Esophagus muscularis mucosa (tissue), 4 donors: ENCODE measurements around the gene FAM98C. TPM values are rescaled to one million over a fixed set of nuclear protein-coding genes. Genes with fewer than 3 reads are reported as not detected.

Source experiments
- DNase-seq: peaks from one replicate; pipeline ENCODE4 v3.0.0-alpha.2; 2017; ENCODE audit errors: extremely low spot score
- H3K27ac ChIP-seq, 4 donors: fragments of 200-600 bp; sonication (generic); replicated peaks in 1 of 4; 1 replicate in 3 of 4; 2 replicates in 1 of 4; pipeline ENCODE4 v1.5.1; 2016 to 2019; ENCODE audit warnings: mild to moderate bottlenecking in 1 of 4
- H3K27me3 ChIP-seq, 4 donors: fragments of 200-600 bp; sonication (generic); one replicate each; pipeline versions ENCODE4 v1.5.1 to v1.6.0; 2016 to 2019
- H3K36me3 ChIP-seq, 4 donors: fragments of 200-600 bp; sonication (generic); one replicate each; pipeline ENCODE4 v1.5.1; 2016 to 2019
- H3K4me1 ChIP-seq, 4 donors: fragments of 200-600 bp; sonication (generic); one replicate each; pipeline ENCODE4 v1.5.1; 2016 to 2019
- H3K4me3 ChIP-seq, 4 donors: fragments of 200-600 bp; sonication (generic); 1 replicate in 2 of 4; 2 replicates in 2 of 4; pipeline ENCODE4 v1.5.1; 2016 to 2019; ENCODE audit warnings: mild to moderate bottlenecking in 4 of 4, moderate library complexity in 1 of 4
- H3K9me3 ChIP-seq, 4 donors: fragments of 200-600 bp; sonication (generic); 1 replicate in 3 of 4; 2 replicates in 1 of 4; pipeline ENCODE4 v1.5.1; 2016 to 2019
- CTCF ChIP-seq, 3 experiments: fragments of 200-600 bp in 2 of 3; fragments of 450-650 bp in 1 of 3; sonication (generic) in 2 of 3; IDR thresholded peaks; one replicate each; pipeline ENCODE4 v1.5.1; 2017 to 2019; ENCODE audit warnings: antibody characterized with exemption in 3 of 3, mild to moderate bottlenecking in 2 of 3, moderate library complexity in 1 of 3
- EP300 ChIP-seq: sonication (generic); formaldehyde crosslinking; IDR thresholded peaks from one replicate; pipeline ENCODE4 v1.6.1; 2017; ENCODE audit warnings: antibody characterized with exemption
- POLR2A ChIP-seq: fragments of 450-650 bp; IDR thresholded peaks from one replicate; pipeline ENCODE4 v1.6.1; 2017; ENCODE audit warnings: antibody characterized with exemption, moderate library complexity, mild to moderate bottlenecking, low read depth
- POLR2AphosphoS5 ChIP-seq, 2 donors: sonication (generic); formaldehyde crosslinking; IDR thresholded peaks; one replicate each; pipeline ENCODE4 v1.6.1; 2017; ENCODE audit warnings: antibody characterized with exemption in 2 of 2
- WGBS: methylation state at CpG from one replicate; pipeline ENCODE4 v1.1.5; 2018; 5-methylcytosine and 5-hydroxymethylcytosine counted together
- intact Hi-C: fragments of 100-400 bp; cut with DNase I; formaldehyde crosslinking; loops from one replicate; pipeline ENCODE4 v1.15.1; 2023
- total RNA-seq, 4 donors: library from RNA; depleted of rRNA; stranded (reverse); fragments of >200 nt; gene quantifications; one replicate each; pipeline versions ENCODE4 v1.1.0 to v1.2.1, GENCODE V29; 2016

The FAM98C gene
- total RNA-seq, 4 donors from 2014 or later: 16.2 to 22.0 (median 19.7) TPM

- H3K9me3 ChIP-seq: no peaks in the 10 kb centered on the region
- TF ChIP-seq POLR2A (peak; percentile 91), CTCF (IDR thresholded peaks at IDR 0.05) (peak in 2 of 3 experiments; percentile 6 to 24), POLR2AphosphoS5 (IDR thresholded peaks at IDR 0.05) (peak; percentile 95 to 96), EP300 (no peak)
- intact Hi-C loops: loop anchor here (2.0 kb wide), 1 partner anchor 38 kb away; no protein-coding TSS in a partner anchor
- H3K4me1 ChIP-seq: peaks cover 23 to 38% (median 31%) of the 10 kb centered on the region in 4 donors
- peak; percentile 100 for DNase-seq
- H3K36me3 ChIP-seq: peaks cover 6 to 35% (median 32%) of the 10 kb centered on the region in 4 donors
- 0% methylated on average over 59 of the region's 65 CpGs for WGBS
- H3K27me3 ChIP-seq: peaks cover 0 to 6% (median 0%) of the 10 kb centered on the region in 4 donors
- peak within 1 kb of the TSS; percentile 90 to 92 (median 91) for H3K27ac ChIP-seq
- H3K4me3 ChIP-seq: peak within 1 kb of the TSS; percentile 87 to 90 (median 90)
Measured at GRCh38 chr19:38374332-38375097, 28.4 kb upstream of the FAM98C start, which contains the start of gene PSMD8. Gene PSMD8 (plus strand): TSS chr19:38374571. CDS start chr19:38374602, 31 bp downstream.

GRCh38 chr19:38375098-38375493 lies 27.8 kb upstream of the FAM98C start:
- no peak for TF ChIP-seq CTCF (IDR thresholded peaks at IDR 0.05)
- no peak for TF ChIP-seq POLR2A
- no peak for TF ChIP-seq EP300
- TF ChIP-seq POLR2AphosphoS5 (IDR thresholded peaks at IDR 0.05): no peak
- no peak for DNase-seq
- whole genome bisulfite sequencing: 2% methylated on average over 17 of the region's 18 CpGs
- H3K27ac ChIP-seq: peak overlapping the region; percentile 90 to 92 (median 91)
- H3K36me3 ChIP-seq: peaks cover 6 to 40% (median 38%) of the 10 kb centered on the region in 4 donors
- intact Hi-C loops: loop anchor here (2.0 kb wide), 1 partner anchor 38 kb away; no protein-coding TSS in a partner anchor
- H3K4me1 ChIP-seq: peaks cover 23 to 38% (median 31%) of the 10 kb centered on the region in 4 donors
- H3K9me3 ChIP-seq: no peaks in the 10 kb centered on the region
- H3K27me3 ChIP-seq: peaks cover 0 to 4% (median 0%) of the 10 kb centered on the region in 4 donors
- H3K4me3 ChIP-seq: peak overlapping the region; percentile 87 to 90 (median 90)

- H3K9me3 ChIP-seq: no peaks in the 10 kb centered on the region
- no peaks in the 10 kb centered on the region for H3K27me3 ChIP-seq
- DNase-seq: no peak
- peak overlapping the region; percentile 87 to 90 (median 90) for H3K4me3 ChIP-seq
- 85% methylated on average over 5 of the region's 5 CpGs for WGBS
- TF ChIP-seq EP300: no peak
- peak; percentile 15 for TF ChIP-seq POLR2A
- TF ChIP-seq CTCF (IDR thresholded peaks at IDR 0.05): no peak
- TF ChIP-seq POLR2AphosphoS5 (IDR thresholded peaks at IDR 0.05): no peak
- H3K4me1 ChIP-seq: peaks cover 23 to 38% (median 31%) of the 10 kb centered on the region in 4 donors
- intact Hi-C loops: loop anchor here (2.0 kb wide), 1 partner anchor 39 kb away; no protein-coding TSS in a partner anchor
- H3K36me3 ChIP-seq: peaks cover 8 to 47% (median 44%) of the 10 kb centered on the region in 4 donors
- peak overlapping the region in 1 of 4 donors; percentile 92 for H3K27ac ChIP-seq
Measured at GRCh38 chr19:38375748-38376147, 27.1 kb upstream of the FAM98C start.

GRCh38 chr19:38376576-38376975 lies 26.3 kb upstream of the FAM98C start:
- H3K9me3 ChIP-seq: no peaks in the 10 kb centered on the region
- H3K4me3 ChIP-seq: peak overlapping the region in 1 of 4 donors; percentile 90
- H3K27me3 ChIP-seq: peaks cover 0 to 6% (median 0%) of the 10 kb centered on the region in 4 donors
- no peak for DNase-seq
- WGBS: 86% methylated on average over 3 of the region's 3 CpGs
- TF ChIP-seq POLR2AphosphoS5 (IDR thresholded peaks at IDR 0.05): no peak
- no peak for TF ChIP-seq EP300
- no peak for TF ChIP-seq POLR2A
- no peak for TF ChIP-seq CTCF (IDR thresholded peaks at IDR 0.05)
- no peak overlapping the region for H3K27ac ChIP-seq
- peaks cover 16 to 55% (median 53%) of the 10 kb centered on the region in 4 donors for H3K36me3 ChIP-seq
- intact Hi-C loops: no loop called here
- H3K4me1 ChIP-seq: peaks cover 23 to 38% (median 31%) of the 10 kb centered on the region in 4 donors
